Common myeloid progenitor, CD34-positive (primary cell): ENCODE results near the gene CCDC158.

ENCODE experiments used
- CTCF ChIA-PET: fragments of 350-600 bp; sonication (Branson Sonifier 250); formaldehyde crosslinking; loops from one replicate; lab custom pipeline; 2021; ENCODE audit warnings: antibody characterized with exemption; lab: Charles Lee
- POLR2A ChIA-PET: fragments of 350-600 bp; sonication (Branson Sonifier 250); formaldehyde crosslinking; loops from one replicate; lab custom pipeline; 2021; ENCODE audit warnings: antibody characterized with exemption; lab: Charles Lee
- DNase-seq, 3 donors: peaks; one replicate each; pipeline versions ENCODE4 v3.0.0 to v3.0.0-alpha.2; 2013
- H3K27ac ChIP-seq, 2 experiments: 1 replicate in 1 of 2; 2 replicates in 1 of 2; pipeline ENCODE4 v1.7.0; 2013; ENCODE audit warnings: inconsistent platforms in 2 of 2, low read length in 2 of 2, mild to moderate bottlenecking in 2 of 2, low read depth in 1 of 2, moderate library complexity in 1 of 2; ENCODE audit not compliant: severe bottlenecking in 2 of 2, insufficient read depth in 1 of 2, poor library complexity in 1 of 2
- H3K27me3 ChIP-seq, 5 experiments: replicated peaks in 2 of 5; 1 replicate in 3 of 5; 2 replicates in 2 of 5; pipeline versions ENCODE4 v1.6.1 to v1.7.0; 2013; ENCODE audit warnings: low read length in 4 of 5, mild to moderate bottlenecking in 2 of 5, moderate library complexity in 2 of 5, inconsistent platforms in 1 of 5; ENCODE audit not compliant: insufficient read depth in 5 of 5, control insufficient read depth in 4 of 5
- H3K36me3 ChIP-seq, 4 experiments: 1 replicate in 2 of 4; 2 replicates in 2 of 4; pipeline versions ENCODE4 v1.6.1 to v1.7.0; 2013; ENCODE audit warnings: low read length in 3 of 4, control low read depth in 1 of 4, mild to moderate bottlenecking in 1 of 4; ENCODE audit not compliant: control insufficient read depth in 4 of 4, insufficient read depth in 4 of 4
- H3K4me1 ChIP-seq, 4 experiments: 1 replicate in 3 of 4; 2 replicates in 1 of 4; pipeline versions ENCODE4 v1.6.1 to v1.7.1; 2013; ENCODE audit warnings: low read length in 3 of 4, mild to moderate bottlenecking in 3 of 4, control low read depth in 1 of 4, inconsistent platforms in 1 of 4, moderate library complexity in 1 of 4; ENCODE audit not compliant: control insufficient read depth in 4 of 4, insufficient read depth in 4 of 4; ENCODE audit errors: control extremely low read depth in 1 of 4
- H3K4me3 ChIP-seq, 7 experiments: 1 replicate in 4 of 7; 2 replicates in 3 of 7; pipeline versions ENCODE4 v1.5.1 to v1.7.0; 2013; ENCODE audit warnings: mild to moderate bottlenecking in 7 of 7, low read length in 6 of 7, moderate library complexity in 6 of 7, inconsistent platforms in 2 of 7, low read depth in 2 of 7, control low read depth in 1 of 7; ENCODE audit not compliant: insufficient read depth in 4 of 7, control insufficient read depth in 1 of 7; ENCODE audit errors: extremely low read depth in 1 of 7
- H3K9me3 ChIP-seq, 5 experiments: 1 replicate in 4 of 5; 2 replicates in 1 of 5; pipeline versions ENCODE4 v1.6.1 to v1.7.1; 2013; ENCODE audit warnings: low read length in 4 of 5, mild to moderate bottlenecking in 2 of 5, inconsistent platforms in 1 of 5, low read depth in 1 of 5, moderate library complexity in 1 of 5; ENCODE audit not compliant: control insufficient read depth in 4 of 5, insufficient read depth in 2 of 5; ENCODE audit errors: control extremely low read depth in 1 of 5
- WGBS: methylation state at CpG from one replicate; pipeline ENCODE4 v1.1.5; 2013; ENCODE audit not compliant: insufficient coverage; 5-methylcytosine and 5-hydroxymethylcytosine counted together

The CCDC158 gene

GRCh38 chr4:76265631-76266218, 155.2 kb downstream of the CCDC158 start:
- no peaks in the 10 kb centered on the region for H3K4me1 ChIP-seq
- DNase-seq: no peak
- 96% methylated on average over 5 of the region's 6 CpGs for WGBS
- no peaks in the 10 kb centered on the region for H3K36me3 ChIP-seq
- H3K9me3 ChIP-seq: no peaks in the 10 kb centered on the region
- H3K27me3 ChIP-seq: no peaks in the 10 kb centered on the region
- ChIA-PET POLR2A (no interaction called here), CTCF (interaction anchor here (1.0 kb wide), 1 partner anchor 9 kb away, joined by 3 read pairs; no protein-coding TSS in a partner anchor)
- H3K27ac ChIP-seq: no peak overlapping the region
- no peak overlapping the region for H3K4me3 ChIP-seq
